ENCODE measurements around the gene ADAMTS13.

The ADAMTS13 gene

DNA sequence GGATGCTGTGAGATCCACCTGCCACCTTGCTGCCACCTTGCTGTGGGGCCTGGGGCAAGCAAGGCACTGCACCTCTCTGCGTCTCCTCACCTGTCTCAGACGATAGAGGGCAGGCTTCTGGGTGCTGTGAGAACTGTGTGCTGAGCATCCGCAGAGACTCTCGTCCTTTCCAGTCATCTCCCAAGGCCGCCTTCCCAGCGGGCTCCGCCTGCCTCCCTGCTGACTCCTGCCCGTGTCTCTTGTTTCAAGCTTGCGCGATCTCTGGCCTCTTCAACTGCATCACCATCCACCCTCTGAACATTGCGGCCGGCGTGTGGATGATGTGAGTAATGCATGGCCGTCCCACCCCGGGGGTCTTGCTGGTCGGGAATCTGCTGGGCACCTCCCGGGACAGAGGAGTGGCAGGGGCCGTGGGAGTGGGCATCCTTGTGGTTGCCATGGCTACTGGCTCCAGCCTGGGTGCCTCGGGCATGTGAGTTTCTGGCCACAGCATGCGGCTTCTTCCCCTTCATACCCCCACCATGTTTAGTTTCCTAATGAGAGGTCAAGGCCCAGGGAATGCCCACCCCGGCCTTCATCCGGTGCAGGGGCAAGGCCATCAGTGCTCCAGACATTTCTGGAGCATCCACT, 41.2 kb downstream of the ADAMTS13 start:
- no peak for DNase-seq (ENCODE audit: low read depth)

DNA sequence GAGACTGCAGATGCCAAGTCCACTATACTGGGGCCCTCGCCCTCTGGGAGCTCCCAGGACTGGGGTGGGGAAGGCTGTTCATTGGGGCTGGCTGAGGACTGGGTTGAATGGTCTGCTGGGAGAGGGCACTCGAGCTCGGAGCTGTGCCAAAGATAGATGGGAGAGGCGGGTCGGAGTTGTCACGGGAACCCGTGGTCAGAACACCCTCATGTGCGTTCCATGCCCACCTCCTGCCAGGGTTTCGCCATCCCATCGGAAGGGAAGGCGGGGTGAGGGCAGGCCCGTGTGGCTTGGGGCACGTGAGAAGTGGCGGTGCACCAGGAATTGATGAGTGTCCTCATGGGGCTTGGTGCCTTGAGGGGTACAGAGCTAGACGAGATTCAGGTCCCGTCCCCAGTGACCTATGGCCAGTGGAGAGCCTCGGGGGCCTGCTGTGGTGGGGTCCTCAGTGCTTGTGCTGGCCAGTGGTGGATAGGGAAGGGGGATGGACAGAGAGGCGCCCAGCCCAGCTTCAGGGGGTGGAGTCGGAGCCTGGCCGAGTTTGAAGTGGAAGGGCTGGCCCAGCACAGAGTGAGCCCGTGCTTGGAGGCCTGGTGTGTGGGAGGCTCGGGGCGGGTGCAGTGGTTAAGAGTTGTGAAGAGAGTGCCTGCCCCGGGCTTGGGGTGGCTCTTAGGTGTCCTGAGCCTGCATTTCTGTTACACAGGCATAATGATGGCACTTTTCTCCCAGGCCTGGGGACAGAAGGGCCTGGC, 41.9 kb downstream of the ADAMTS13 start:
- DNase-seq (ENCODE audit: low read depth): no peak
- no peak overlapping the region for H3K4me3 ChIP-seq (ENCODE audit: control insufficient read depth, low read depth, low read length)
- TF ChIP-seq, protein P1, sequence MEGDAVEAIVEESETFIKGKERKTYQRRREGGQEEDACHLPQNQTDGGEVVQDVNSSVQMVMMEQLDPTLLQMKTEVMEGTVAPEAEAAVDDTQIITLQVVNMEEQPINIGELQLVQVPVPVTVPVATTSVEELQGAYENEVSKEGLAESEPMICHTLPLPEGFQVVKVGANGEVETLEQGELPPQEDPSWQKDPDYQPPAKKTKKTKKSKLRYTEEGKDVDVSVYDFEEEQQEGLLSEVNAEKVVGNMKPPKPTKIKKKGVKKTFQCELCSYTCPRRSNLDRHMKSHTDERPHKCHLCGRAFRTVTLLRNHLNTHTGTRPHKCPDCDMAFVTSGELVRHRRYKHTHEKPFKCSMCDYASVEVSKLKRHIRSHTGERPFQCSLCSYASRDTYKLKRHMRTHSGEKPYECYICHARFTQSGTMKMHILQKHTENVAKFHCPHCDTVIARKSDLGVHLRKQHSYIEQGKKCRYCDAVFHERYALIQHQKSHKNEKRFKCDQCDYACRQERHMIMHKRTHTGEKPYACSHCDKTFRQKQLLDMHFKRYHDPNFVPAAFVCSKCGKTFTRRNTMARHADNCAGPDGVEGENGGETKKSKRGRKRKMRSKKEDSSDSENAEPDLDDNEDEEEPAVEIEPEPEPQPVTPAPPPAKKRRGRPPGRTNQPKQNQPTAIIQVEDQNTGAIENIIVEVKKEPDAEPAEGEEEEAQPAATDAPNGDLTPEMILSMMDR (IDR thresholded peaks at IDR 0.05; ENCODE audit: control insufficient read depth, insufficient read depth, low read depth, low read length, missing control alignments): no peak

More for the DNA sequence above, 41.2 kb downstream of the ADAMTS13 start:
- TF ChIP-seq, protein P1 (IDR thresholded peaks at IDR 0.05; ENCODE audit: control insufficient read depth, insufficient read depth, low read depth, low read length, missing control alignments): no peak
- no peak overlapping the region for H3K4me3 ChIP-seq (ENCODE audit: control insufficient read depth, low read depth, low read length)

DNA sequence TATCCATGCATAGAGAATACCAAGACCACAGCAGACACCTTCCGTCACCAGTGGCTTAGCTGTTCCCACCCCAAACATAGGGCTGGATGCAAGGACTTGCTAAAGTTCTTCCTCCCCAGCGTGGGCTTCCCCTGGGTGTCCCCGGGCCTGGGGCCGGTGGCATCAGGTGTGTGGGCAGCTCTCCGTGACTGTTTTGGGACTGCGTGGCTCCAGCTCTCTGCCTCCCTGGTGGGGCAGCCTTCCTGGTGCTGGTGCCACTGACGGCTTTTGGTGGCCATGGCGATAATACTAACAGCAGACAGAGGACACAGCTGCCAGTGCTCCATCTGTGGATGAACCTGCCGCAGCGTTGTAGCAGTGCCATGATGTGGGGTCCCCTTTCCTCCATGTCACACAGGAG, 42.5 kb downstream of the ADAMTS13 start:
- no peak overlapping the region for H3K4me3 ChIP-seq (ENCODE audit: control insufficient read depth, low read depth, low read length)
- TF ChIP-seq, protein P1 (IDR thresholded peaks at IDR 0.05; ENCODE audit: control insufficient read depth, insufficient read depth, low read depth, low read length, missing control alignments): no peak
- DNase-seq (ENCODE audit: low read depth): no peak

DNA sequence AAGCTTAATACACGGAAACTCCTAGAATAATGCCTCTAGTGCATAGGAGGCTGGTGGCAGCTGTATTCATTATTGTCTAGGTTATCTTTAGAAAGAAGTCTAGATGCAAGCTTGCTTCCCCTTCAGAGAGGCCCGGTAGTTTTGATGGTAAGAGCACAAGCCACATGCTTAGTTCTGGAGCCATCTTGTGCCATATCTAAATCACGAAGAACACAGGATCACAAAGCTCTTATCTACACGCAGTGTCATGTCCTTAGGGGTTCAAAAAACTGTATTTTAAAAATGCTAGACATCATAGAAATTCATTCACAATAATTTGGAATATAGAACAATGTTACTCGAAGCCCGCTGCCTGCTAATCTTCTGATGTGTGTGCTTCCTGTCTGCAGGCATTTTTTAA, 43.8 kb downstream of the ADAMTS13 start:
- no peak for DNase-seq (ENCODE audit: low read depth)
- TF ChIP-seq, protein P1 (IDR thresholded peaks at IDR 0.05; ENCODE audit: control insufficient read depth, insufficient read depth, low read depth, low read length, missing control alignments): no peak
- H3K4me3 ChIP-seq (ENCODE audit: control insufficient read depth, low read depth, low read length): no peak overlapping the region

DNA sequence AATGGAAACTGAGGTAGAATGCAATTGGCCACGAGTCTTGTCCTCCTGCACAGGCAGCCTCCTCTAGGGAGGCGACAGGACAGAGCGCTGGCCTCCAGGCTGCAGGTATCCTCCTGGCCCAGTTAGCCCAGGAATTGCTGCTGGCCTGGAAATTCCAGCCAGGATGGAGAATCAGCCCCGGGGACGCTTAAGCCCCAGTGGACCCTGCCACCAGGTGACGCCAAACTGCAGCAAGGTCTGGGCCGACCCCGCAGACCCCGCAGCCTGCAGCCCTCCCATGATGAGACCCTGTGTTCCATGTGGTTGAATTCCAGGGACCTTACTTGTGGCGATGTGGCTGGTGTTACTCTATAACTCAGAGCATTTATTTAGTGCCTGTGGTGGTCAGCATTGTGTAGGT, 44.9 kb downstream of the ADAMTS13 start:
- no peak for DNase-seq (ENCODE audit: low read depth)
- H3K4me3 ChIP-seq (ENCODE audit: control insufficient read depth, low read depth, low read length): no peak overlapping the region
- TF ChIP-seq, protein P1 (IDR thresholded peaks at IDR 0.05; ENCODE audit: control insufficient read depth, insufficient read depth, low read depth, low read length, missing control alignments): no peak

DNA sequence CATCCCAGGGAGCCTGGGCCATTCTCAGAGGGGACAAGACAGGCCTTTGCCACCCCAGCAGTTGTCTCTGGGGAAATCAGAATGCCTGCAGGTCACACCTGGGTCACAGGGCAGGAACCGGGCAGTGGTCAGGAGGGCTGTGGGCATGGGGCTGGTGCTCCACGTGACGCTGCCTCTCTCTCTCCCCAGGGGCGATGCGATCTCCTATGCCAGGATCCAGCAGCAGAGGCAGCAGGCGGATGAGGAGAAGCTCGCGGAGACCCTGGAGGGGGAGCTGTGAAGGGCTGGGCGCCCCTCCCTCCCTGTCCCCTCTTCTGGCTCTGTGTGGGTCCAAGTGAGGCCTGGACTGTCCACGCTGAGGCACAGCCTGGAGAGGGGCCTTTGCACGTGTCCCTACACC, 46.2 kb downstream of the ADAMTS13 start:
- no peak for DNase-seq (ENCODE audit: low read depth)
- TF ChIP-seq, protein P1 (IDR thresholded peaks at IDR 0.05; ENCODE audit: control insufficient read depth, insufficient read depth, low read depth, low read length, missing control alignments): no peak
- H3K4me3 ChIP-seq (ENCODE audit: control insufficient read depth, low read depth, low read length): no peak overlapping the region
